PC-9 (cell line): Measurements from ENCODE around the gene BCL2L14. TPM values are rescaled to one million over a fixed set of nuclear protein-coding genes. Genes with fewer than 3 reads are reported as not detected.

ENCODE experiments used
- BruUV-seq: library from RNA; stranded (reverse); fragments of 400-500 nt; replicated peaks from 2 replicates; lab custom pipeline; 2021; lab: Mats Ljungman, UMichigan
- CTCF ChIA-PET: fragments of 300-600 bp; sonication (Branson Sonifier 250); formaldehyde crosslinking; loops from one replicate; lab custom pipeline; 2022; ENCODE audit warnings: antibody characterized with exemption; lab: Charles Lee
- POLR2A ChIA-PET: fragments of 300-600 bp; sonication (Branson Sonifier 250); formaldehyde crosslinking; loops from one replicate; lab custom pipeline; 2022; ENCODE audit warnings: antibody characterized with exemption; ENCODE audit not compliant: unreplicated experiment; lab: Charles Lee
- DNase-seq, 2 experiments: peaks; one replicate each; pipeline versions ENCODE4 v3.0.0 to v3.0.0-alpha.2; 2015 to 2022; ENCODE audit warnings: mixed read lengths in 1 of 2
- H2AFZ ChIP-seq: fragments of 200-600 bp; sonication (generic); 2 replicates; pipeline ENCODE4 v1.8.1; 2017; ENCODE audit warnings: antibody characterized with exemption
- H3F3A ChIP-seq: fragments of 200-600 bp; sonication (generic); 2 replicates; pipeline ENCODE4 v1.8.1; 2017; ENCODE audit warnings: antibody characterized with exemption, mild to moderate bottlenecking, low read depth; ENCODE audit not compliant: insufficient read depth
- H3K27ac ChIP-seq: fragments of 200-600 bp; sonication (generic); 2 replicates; pipeline ENCODE4 v1.6.1; 2016; ENCODE audit warnings: mixed run types
- H3K27me3 ChIP-seq: fragments of 200-600 bp; sonication (generic); 2 replicates; pipeline ENCODE4 v1.6.1; 2016; ENCODE audit warnings: low read depth, mixed run types; ENCODE audit not compliant: insufficient read depth
- H3K36me3 ChIP-seq: fragments of 200-600 bp; sonication (generic); 2 replicates; pipeline ENCODE4 v1.6.1; 2016; ENCODE audit warnings: low read depth, mixed run types
- H3K4me1 ChIP-seq: fragments of 200-600 bp; sonication (generic); replicated peaks from 2 replicates; pipeline ENCODE4 v1.6.1; 2016; ENCODE audit warnings: mixed run types; ENCODE audit not compliant: insufficient read depth
- H3K4me2 ChIP-seq: fragments of 200-600 bp; sonication (generic); 2 replicates; pipeline ENCODE4 v1.6.1; 2017; ENCODE audit warnings: mixed run types
- H3K4me3 ChIP-seq: fragments of 200-600 bp; sonication (generic); 2 replicates; pipeline ENCODE4 v1.6.1; 2016; ENCODE audit warnings: mixed run types
- H3K79me2 ChIP-seq: fragments of 200-600 bp; sonication (generic); 2 replicates; pipeline ENCODE4 v1.6.1; 2017; ENCODE audit warnings: low read depth, mixed run types
- H3K9me2 ChIP-seq: fragments of 200-600 bp; sonication (generic); 2 replicates; pipeline ENCODE4 v1.8.1; 2017; ENCODE audit warnings: mild to moderate bottlenecking; ENCODE audit not compliant: insufficient read depth
- H3K9me3 ChIP-seq: fragments of 200-600 bp; sonication (generic); 2 replicates; pipeline ENCODE4 v1.8.1; 2016; ENCODE audit warnings: low read depth; ENCODE audit not compliant: insufficient read depth
- H4K20me1 ChIP-seq: fragments of 200-600 bp; sonication (generic); 2 replicates; pipeline ENCODE4 v1.8.1; 2017; ENCODE audit not compliant: insufficient read depth
- CTCF ChIP-seq: fragments of 200-600 bp; sonication (generic); conservative IDR thresholded peaks from 2 replicates; pipeline ENCODE4 v1.6.1; 2017; ENCODE audit warnings: mixed run types, antibody characterized with exemption, mild to moderate bottlenecking, moderate library complexity
- EZH2 ChIP-seq: fragments of 200-600 bp; sonication (generic); IDR thresholded peaks from 2 replicates; pipeline ENCODE4 v1.8.0; 2017; ENCODE audit warnings: antibody characterized with exemption, low read depth
- intact Hi-C: fragments of 100-400 bp; cut with micrococcal nuclease; formaldehyde crosslinking; loops from one replicate; pipeline ENCODE4 v1.10.0; 2022; ENCODE audit not compliant: unreplicated experiment
- total RNA-seq: library from RNA; stranded (reverse); gene quantifications from 2 replicates; pipeline ENCODE4 v1.2.3, GENCODE V29; 2021

Gene BCL2L14
- total RNA-seq, 1 experiment from 2014 or later = 6.0 TPM

DNA sequence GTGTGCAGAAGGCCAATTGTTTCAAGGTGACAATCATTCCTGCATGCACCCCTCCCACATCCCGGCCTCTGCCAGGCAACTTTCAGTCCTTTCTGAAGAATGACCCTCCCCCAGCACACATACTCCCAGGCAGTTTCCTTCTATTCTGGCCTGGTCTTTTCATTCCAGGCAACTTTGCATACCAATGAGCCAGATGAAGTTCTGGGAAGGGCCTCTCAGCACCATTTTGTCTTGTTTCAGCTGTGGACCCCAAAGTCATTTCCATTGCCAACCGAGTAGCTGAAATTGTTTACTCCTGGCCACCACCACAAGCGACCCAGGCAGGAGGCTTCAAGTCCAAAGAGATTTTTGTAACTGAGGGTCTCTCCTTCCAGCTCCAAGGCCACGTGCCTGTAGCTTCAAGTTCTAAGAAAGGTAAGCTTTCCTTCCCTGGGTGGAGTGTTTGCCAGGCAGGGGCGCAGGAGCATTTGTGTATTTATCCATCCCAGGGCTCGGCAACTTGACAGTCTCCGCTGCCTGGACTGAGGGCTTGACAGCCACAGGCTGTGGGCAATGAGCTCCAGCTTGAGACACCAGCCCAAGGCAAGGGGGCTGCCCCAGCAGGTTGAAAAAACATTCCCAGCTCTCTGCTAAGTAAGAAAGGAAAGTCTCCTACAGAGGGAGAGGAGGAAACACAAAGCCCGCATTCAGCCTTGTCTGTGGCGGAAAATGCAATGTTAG lies 16.4 kb downstream of the BCL2L14 start:
- intact Hi-C loops = no loop called here
- ChIA-PET CTCF (interaction anchor here (0.5 kb wide), 1 partner anchor 168 kb away, joined by 5 read pairs; no protein-coding TSS in a partner anchor), POLR2A (no interaction called here)

DNA sequence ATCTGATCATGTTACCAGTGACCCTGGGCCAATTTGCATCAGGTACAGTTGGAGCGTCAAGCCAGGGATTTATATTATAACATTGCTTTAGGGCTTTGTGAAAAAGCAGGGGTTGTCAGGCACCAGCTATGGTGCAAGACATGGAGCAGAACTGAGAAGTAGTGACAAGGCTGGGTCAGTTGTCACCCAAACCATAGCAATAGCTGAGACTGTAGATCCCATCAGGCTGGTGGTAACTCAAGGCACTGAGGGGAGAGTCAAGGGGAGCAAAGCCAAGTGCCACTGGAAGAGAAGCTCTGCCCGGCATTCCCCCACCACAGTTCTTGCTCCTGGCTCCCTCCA lies 16.9 kb downstream of the BCL2L14 start:
- CTCF ChIA-PET = interaction anchor here (0.5 kb wide), 1 partner anchor 314 kb away, joined by 5 read pairs; no protein-coding TSS in a partner anchor
- intact Hi-C loops = no loop called here
- H3K4me2 ChIP-seq = no peak overlapping the region

More for the DNA sequence above, 16.4 kb downstream of the BCL2L14 start:
- Histone ChIP-seq H3K9me3 (no peaks in the 10 kb centered on the region), H3K79me2 (no peaks in the 10 kb centered on the region), H4K20me1 (no peaks in the 10 kb centered on the region), H2AFZ (no peak overlapping the region), H3K4me3 (no peak overlapping the region), H3K4me2 (no peak overlapping the region), H3K36me3 (no peaks in the 10 kb centered on the region), H3K27me3 (no peaks in the 10 kb centered on the region), H3K9me2 (no peaks in the 10 kb centered on the region), H3K27ac (no peak overlapping the region), H3K4me1 (no peaks in the 10 kb centered on the region), H3F3A (no peaks in the 10 kb centered on the region)
- no peak for DNase-seq
- no peak for TF ChIP-seq EZH2
- no peak for TF ChIP-seq CTCF
- BruUV-seq = no TSS peak

DNA sequence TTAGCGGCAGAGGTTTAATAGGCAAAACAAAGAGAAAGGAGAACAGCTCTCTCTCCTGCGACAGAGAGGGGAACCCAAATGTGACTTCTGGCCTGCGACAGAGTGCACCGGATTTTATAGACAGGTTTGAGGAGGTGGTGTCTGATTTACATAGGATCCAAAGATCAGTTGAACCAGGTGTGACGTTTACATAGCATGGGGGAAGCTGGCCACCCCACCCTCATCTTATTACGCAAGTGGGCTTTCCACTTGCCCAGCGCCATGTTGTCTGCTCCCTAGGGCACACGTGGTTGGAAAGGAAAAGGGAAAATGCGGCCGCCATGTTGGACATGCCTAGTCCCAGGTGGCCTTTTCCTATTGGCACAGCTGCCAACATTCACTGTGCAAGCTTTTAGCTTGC lies 17.4 kb downstream of the BCL2L14 start:
- CTCF ChIA-PET = interaction anchor here (0.5 kb wide), 1 partner anchor 315 kb away, joined by 5 read pairs; no protein-coding TSS in a partner anchor
- Histone ChIP-seq H3K4me3 (no peak overlapping the region), H3K4me1 (0 out of 2 replicates have a peak, but pooled peaks cover 6% of the 10 kb centered on the region), H3K27me3 (no peaks in the 10 kb centered on the region), H4K20me1 (no peaks in the 10 kb centered on the region), H2AFZ (no peak overlapping the region), H3K4me2 (no peak overlapping the region), H3K9me3 (no peaks in the 10 kb centered on the region), H3K27ac (no peak overlapping the region), H3K9me2 (no peaks in the 10 kb centered on the region), H3K79me2 (no peaks in the 10 kb centered on the region), H3K36me3 (no peaks in the 10 kb centered on the region), H3F3A (no peaks in the 10 kb centered on the region)
- POLR2A ChIA-PET = interaction anchor here (0.6 kb wide), 1 partner anchor 292 kb away, joined by 6 read pairs; no protein-coding TSS in a partner anchor
- no peak for DNase-seq
- BruUV-seq = no TSS peak
- intact Hi-C loops = no loop called here
- TF ChIP-seq EZH2 (no peak), CTCF (no peak)

More for the DNA sequence above, 16.9 kb downstream of the BCL2L14 start:
- no peak overlapping the region for H3K4me3 ChIP-seq
- no peak overlapping the region for H3K27ac ChIP-seq
- no peaks in the 10 kb centered on the region for H3K27me3 ChIP-seq
- DNase-seq = no peak
- no peak overlapping the region for H2AFZ ChIP-seq
- H3K9me2 ChIP-seq = no peaks in the 10 kb centered on the region
- no peaks in the 10 kb centered on the region for H3F3A ChIP-seq
- no peak for TF ChIP-seq CTCF
- TF ChIP-seq EZH2 = no peak
- no peaks in the 10 kb centered on the region for H3K36me3 ChIP-seq
- BruUV-seq = no TSS peak
- no peaks in the 10 kb centered on the region for H3K9me3 ChIP-seq
- H3K4me1 ChIP-seq = 0 out of 2 replicates have a peak, but pooled peaks cover 2% of the 10 kb centered on the region
- H4K20me1 ChIP-seq = no peaks in the 10 kb centered on the region
- POLR2A ChIA-PET = interaction anchor here (0.6 kb wide), 1 partner anchor 292 kb away, joined by 6 read pairs; no protein-coding TSS in a partner anchor
- H3K79me2 ChIP-seq = no peaks in the 10 kb centered on the region
